Ureter (tissue), 1 donor: ENCODE results near the gene RGL3. TPM values are rescaled to one million over a fixed set of nuclear protein-coding genes. Genes with fewer than 3 reads are reported as not detected.
"Not testable (repeated sequence)": the region's sequence is repeated elsewhere in the genome, so short reads cannot be mapped to it uniquely, and the experiment has no call there.

Experiments used
- DNase-seq: peaks from one replicate; pipeline ENCODE4 v3.0.0-alpha.2; 2020; ENCODE audit warnings: low spot score
- total RNA-seq: library from RNA; stranded (reverse); gene quantifications from one replicate; pipeline ENCODE4 v1.2.4, GENCODE V29; 2023
- donor health status: DM: yes; HTN: yes; CAD: no.

RGL3 gene
- total RNA-seq, 1 donor from 2014 or later = 44.2 TPM

GRCh38 chr19:11361771-11362731 is 57.1 kb downstream of the RGL3 start:
- no peak for DNase-seq

GRCh38 chr19:11361037-11361770 is 57.9 kb downstream of the RGL3 start:
- no peak for DNase-seq

- no peak for DNase-seq
These were observed 59.7 kb downstream of the RGL3 start for GRCh38 chr19:11359421-11359820.

GRCh38 chr19:11356676-11357550 is 62.2 kb downstream of the RGL3 start:
- no peak for DNase-seq

- no peak for DNase-seq
These were observed 63.1 kb downstream of the RGL3 start for GRCh38 chr19:11356074-11356397.

- DNase-seq = peak; percentile 94
These were observed 63.7 kb downstream of the RGL3 start, which contains the start of gene PLPPR2 for GRCh38 chr19:11355160-11356073. TSS of gene PLPPR2 (plus strand) at chr19:11355432. CDS start at chr19:11357674, 2,242 bp downstream.

- DNase-seq = not testable (repeated sequence)
These were observed 65.0 kb downstream of the RGL3 start for GRCh38 chr19:11354102-11354501.

- no peak for DNase-seq
These were observed 69.9 kb downstream of the RGL3 start for GRCh38 chr19:11349171-11349570.

- DNase-seq = no peak
These were observed 71.5 kb downstream of the RGL3 start for GRCh38 chr19:11347546-11348039.

GRCh38 chr19:11346104-11346940 is 72.8 kb downstream of the RGL3 start, which contains the start of the genes CCDC159 and TMEM205:
TSS of gene CCDC159 (plus strand) at chr19:11346519. CDS start at chr19:11346607, 88 bp downstream.
TSS of gene TMEM205 (minus strand) at chr19:11346268. CDS start at chr19:11345619, 649 bp downstream.
- peak; percentile 100 for DNase-seq

GRCh38 chr19:11345122-11345803 is 73.9 kb downstream of the RGL3 start:
- no peak for DNase-seq

Other genes with a start within 250 kb of the RGL3 start
- gene KANK2, start 221.8 kb downstream of the RGL3 start, total RNA-seq = 170 TPM
- not detected for gene ANGPTL8, start 179.7 kb downstream of the RGL3 start, total RNA-seq
- gene DOCK6, start 156.8 kb downstream of the RGL3 start, total RNA-seq = 125 TPM
- gene TSPAN16, start 123.2 kb downstream of the RGL3 start, total RNA-seq = not detected
- gene RAB3D, start 79.7 kb downstream of the RGL3 start, total RNA-seq = 58.1 TPM
- 185 TPM for gene TMEM205, start 73.0 kb downstream of the RGL3 start, total RNA-seq
- gene CCDC159, start 72.8 kb downstream of the RGL3 start, total RNA-seq = 44.4 TPM
- gene PLPPR2, start 63.9 kb downstream of the RGL3 start, total RNA-seq = 25.5 TPM
- gene SWSAP1, start 44.6 kb downstream of the RGL3 start, total RNA-seq = 4.3 TPM
- 6.7 TPM for gene EPOR, start 35.0 kb downstream of the RGL3 start, total RNA-seq
- gene ODAD3, start 15.8 kb upstream of the RGL3 start, total RNA-seq = 0.78 TPM
- gene PRKCSH, start 16.3 kb upstream of the RGL3 start, total RNA-seq = 267 TPM
- gene ELAVL3, start 61.7 kb upstream of the RGL3 start, total RNA-seq = not detected
- 10.9 TPM for gene ZNF653, start 86.5 kb upstream of the RGL3 start, total RNA-seq
- 43.7 TPM for gene ECSIT, start 109.8 kb upstream of the RGL3 start, total RNA-seq
- 301 TPM for gene CNN1, start 119.5 kb upstream of the RGL3 start, total RNA-seq
- 46.2 TPM for gene ELOF1, start 139.9 kb upstream of the RGL3 start, total RNA-seq
- 19.9 TPM for gene ACP5, start 158.3 kb upstream of the RGL3 start, total RNA-seq
- 20.7 TPM for gene ZNF627, start 178.2 kb upstream of the RGL3 start, total RNA-seq